ENCODE data around the gene CDC25B.

Gene CDC25B

GRCh38 chr20:3794701-3795420 is 1.2 kb upstream of the CDC25B start:
- peak overlapping the region; percentile 91 for H3K4me3 ChIP-seq (ENCODE audit: low read depth, low read length)
- TF ChIP-seq CTCF (IDR thresholded peaks at IDR 0.05; ENCODE audit: insufficient read depth, low read depth, low read length, missing control alignments) = no peak
- DNase-seq (ENCODE audit: low read depth) = no peak

- DNase-seq (ENCODE audit: low read depth) = no peak
- H3K4me3 ChIP-seq (ENCODE audit: low read depth, low read length) = peak overlapping the region; percentile 91
- TF ChIP-seq CTCF (IDR thresholded peaks at IDR 0.05; ENCODE audit: insufficient read depth, low read depth, low read length, missing control alignments) = no peak
Measured at GRCh38 chr20:3796477-3797225, 541 bp downstream of the CDC25B start.

- TF ChIP-seq CTCF (IDR thresholded peaks at IDR 0.05; ENCODE audit: insufficient read depth, low read depth, low read length, missing control alignments) = no peak
- DNase-seq (ENCODE audit: low read depth) = no peak
- H3K4me3 ChIP-seq (ENCODE audit: low read depth, low read length) = peak overlapping the region; percentile 91
Measured at GRCh38 chr20:3797226-3797545, 1.1 kb downstream of the CDC25B start.

GRCh38 chr20:3797592-3798372 is 1.7 kb downstream of the CDC25B start:
- DNase-seq (ENCODE audit: low read depth) = peak; percentile 53
- peak overlapping the region; percentile 91 for H3K4me3 ChIP-seq (ENCODE audit: low read depth, low read length)
- TF ChIP-seq CTCF (IDR thresholded peaks at IDR 0.05; ENCODE audit: insufficient read depth, low read depth, low read length, missing control alignments) = no peak

GRCh38 chr20:3798373-3798768 is 2.3 kb downstream of the CDC25B start:
- TF ChIP-seq CTCF (IDR thresholded peaks at IDR 0.05; ENCODE audit: insufficient read depth, low read depth, low read length, missing control alignments) = no peak
- peak overlapping the region; percentile 91 for H3K4me3 ChIP-seq (ENCODE audit: low read depth, low read length)
- no peak for DNase-seq (ENCODE audit: low read depth)

- no peak for DNase-seq (ENCODE audit: low read depth)
- TF ChIP-seq CTCF (IDR thresholded peaks at IDR 0.05; ENCODE audit: insufficient read depth, low read depth, low read length, missing control alignments) = no peak
- H3K4me3 ChIP-seq (ENCODE audit: low read depth, low read length) = no peak overlapping the region
Measured at GRCh38 chr20:3798908-3799248, 2.8 kb downstream of the CDC25B start.

All from GM12865 (cell line).